Anterior cingulate cortex (tissue), 58 donors: ENCODE results near the gene NUP210.

Experiments used
- DNase-seq, 58 donors: peaks; one replicate each; lab custom pipeline; 2025; lab: John Stamatoyannopoulos, UW

Gene NUP210

GRCh38 chr3:13332740-13333139, 87.4 kb downstream of the NUP210 start:
- DNase-seq: peak in 4 of 58 donors; percentile 5 to 16 (median 8)

- DNase-seq: no peak
Observed at GRCh38 chr3:13332158-13332557, 88.0 kb downstream of the NUP210 start.

GRCh38 chr3:13329746-13330145, 90.4 kb downstream of the NUP210 start:
- no peak for DNase-seq

GRCh38 chr3:13325892-13326443, 94.2 kb downstream of the NUP210 start:
- DNase-seq: no peak

GRCh38 chr3:13324835-13325501, 95.2 kb downstream of the NUP210 start:
- DNase-seq: no peak

GRCh38 chr3:13323822-13324221, 96.3 kb downstream of the NUP210 start:
- DNase-seq: no peak

- no peak for DNase-seq
Observed at GRCh38 chr3:13322324-13322723, 97.8 kb downstream of the NUP210 start.

GRCh38 chr3:13319564-13320220, 100.4 kb downstream of the NUP210 start:
- DNase-seq: no peak

GRCh38 chr3:13318626-13319470, 101.3 kb downstream of the NUP210 start:
- DNase-seq: no peak

GRCh38 chr3:13317596-13318320, 102.4 kb downstream of the NUP210 start:
- DNase-seq: peak in 18 of 58 donors; percentile 6 to 47 (median 22)

- peak in 25 of 58 donors; percentile 10 to 58 (median 27) for DNase-seq
Observed at GRCh38 chr3:13316603-13317002, 103.5 kb downstream of the NUP210 start.

- no peak for DNase-seq
Observed at GRCh38 chr3:13314877-13315276, 105.2 kb downstream of the NUP210 start.

GRCh38 chr3:13313813-13314212, 106.3 kb downstream of the NUP210 start:
- DNase-seq: no peak

GRCh38 chr3:13309004-13309403, 111.1 kb downstream of the NUP210 start:
- no peak for DNase-seq

- DNase-seq: peak in 42 of 58 donors; percentile 8 to 72 (median 40)
Observed at GRCh38 chr3:13308380-13308801, 111.7 kb downstream of the NUP210 start.

- no peak for DNase-seq
Observed at GRCh38 chr3:13307041-13307440, 113.1 kb downstream of the NUP210 start.

GRCh38 chr3:13305623-13306022, 114.5 kb downstream of the NUP210 start:
- no peak for DNase-seq

GRCh38 chr3:13303410-13303809, 116.7 kb downstream of the NUP210 start:
- DNase-seq: no peak

- peak in 13 of 58 donors; percentile 21 to 55 (median 37) for DNase-seq
Observed at GRCh38 chr3:13301286-13301987, 118.7 kb downstream of the NUP210 start.
